ENCODE measurements around the gene CLN5.

DNA sequence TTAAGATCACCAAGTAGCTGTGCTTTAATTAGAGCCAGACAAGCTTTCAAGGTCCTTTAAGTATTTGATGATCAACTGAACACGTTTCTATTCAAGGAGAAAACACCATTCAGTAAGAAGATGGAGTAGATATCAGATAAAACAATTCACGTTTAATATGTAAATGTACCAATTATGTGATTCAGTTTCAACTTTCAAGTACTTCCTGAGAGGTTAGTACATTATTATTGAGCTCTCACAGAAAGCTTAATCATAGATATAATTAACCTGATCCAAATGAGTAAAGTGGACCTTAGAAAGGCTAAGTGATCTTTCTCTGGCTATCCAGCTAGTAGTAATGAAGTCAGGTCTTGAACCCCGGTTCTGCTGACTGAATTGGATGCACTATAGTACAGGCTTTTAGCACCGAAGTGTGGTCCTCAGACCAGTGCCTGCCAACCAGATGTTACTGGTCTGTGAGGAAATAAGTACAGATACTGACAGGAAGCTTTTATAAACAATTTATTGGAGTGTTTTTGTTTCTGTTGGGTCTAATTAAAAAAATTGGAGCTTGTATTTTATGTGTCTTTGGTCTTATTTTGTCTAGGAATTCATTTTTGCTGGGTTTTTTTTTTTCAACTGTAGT, 10.2 kb downstream of the CLN5 start:
- no peak for TF ChIP-seq EZH2phosphoT487 (IDR thresholded peaks at IDR 0.05; ENCODE audit: insufficient read depth, low read depth)
- TF ChIP-seq EZH2 (IDR thresholded peaks at IDR 0.05; ENCODE audit: insufficient read depth, poor library complexity, severe bottlenecking) = no peak

Data from GM23248 (cell line).